Testis (tissue), 2 donors: ENCODE results near the gene SPSB3.

Experiments used
- CTCF ChIP-seq, 3 experiments: fragments of 450-650 bp in 2 of 3; fragments of 200-600 bp in 1 of 3; sonication (generic) in 1 of 3; IDR thresholded peaks; one replicate each; pipeline ENCODE4 v1.5.1; 2016 to 2019; ENCODE audit warnings: antibody characterized with exemption in 3 of 3, mild to moderate bottlenecking in 2 of 3, moderate library complexity in 1 of 3
- POLR2A ChIP-seq: fragments of 450-650 bp; IDR thresholded peaks from one replicate; pipeline ENCODE4 v1.6.1; 2017; ENCODE audit warnings: antibody characterized with exemption, mild to moderate bottlenecking, moderate library complexity

DNA sequence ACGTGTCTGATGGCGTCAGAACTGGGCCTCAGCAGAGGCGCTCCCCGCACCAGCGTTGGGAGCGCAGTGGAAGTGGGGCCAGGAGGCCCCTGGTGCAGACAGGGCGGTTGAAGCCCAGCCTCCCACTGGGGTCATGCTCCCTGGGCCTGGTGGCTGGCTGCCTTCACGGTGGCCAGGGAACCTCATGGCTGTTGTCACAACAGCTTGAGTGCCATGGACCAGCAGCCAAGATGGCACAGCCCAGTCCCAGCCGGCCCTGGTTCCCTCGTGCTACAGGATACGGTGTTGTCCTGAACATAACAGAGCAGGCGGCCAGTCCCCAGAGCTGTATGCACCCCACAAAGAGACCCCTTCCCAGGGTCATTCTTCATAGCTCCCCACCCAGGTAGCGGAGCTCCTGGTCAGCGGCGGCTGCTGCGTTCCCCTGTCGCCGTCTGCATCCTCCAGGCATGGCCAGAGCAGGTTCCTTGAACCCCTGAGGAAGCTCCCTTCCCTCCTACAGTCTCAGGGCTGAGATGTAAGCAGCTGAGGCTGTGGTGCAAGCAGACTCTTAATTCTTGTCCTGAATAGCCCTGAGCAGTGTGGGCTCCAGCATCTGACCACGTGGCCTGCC is 40.7 kb downstream of the SPSB3 start:
- no peak for TF ChIP-seq CTCF (IDR thresholded peaks at IDR 0.05)
- no peak for TF ChIP-seq POLR2A
